GM19452 (cell line): ENCODE results near the gene PTGES3.
"Not testable (repeated sequence)": the region's sequence is repeated elsewhere in the genome, so short reads cannot be mapped to it uniquely, and the experiment has no call there.

Experiments used
- ATAC-seq: cut with Tn5 transposase; IDR thresholded peaks from one replicate; pipeline ENCODE4 v1.9.1; 2021; ENCODE audit not compliant: unreplicated experiment

PTGES3 gene, protein sequence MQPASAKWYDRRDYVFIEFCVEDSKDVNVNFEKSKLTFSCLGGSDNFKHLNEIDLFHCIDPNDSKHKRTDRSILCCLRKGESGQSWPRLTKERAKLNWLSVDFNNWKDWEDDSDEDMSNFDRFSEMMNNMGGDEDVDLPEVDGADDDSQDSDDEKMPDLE

DNA sequence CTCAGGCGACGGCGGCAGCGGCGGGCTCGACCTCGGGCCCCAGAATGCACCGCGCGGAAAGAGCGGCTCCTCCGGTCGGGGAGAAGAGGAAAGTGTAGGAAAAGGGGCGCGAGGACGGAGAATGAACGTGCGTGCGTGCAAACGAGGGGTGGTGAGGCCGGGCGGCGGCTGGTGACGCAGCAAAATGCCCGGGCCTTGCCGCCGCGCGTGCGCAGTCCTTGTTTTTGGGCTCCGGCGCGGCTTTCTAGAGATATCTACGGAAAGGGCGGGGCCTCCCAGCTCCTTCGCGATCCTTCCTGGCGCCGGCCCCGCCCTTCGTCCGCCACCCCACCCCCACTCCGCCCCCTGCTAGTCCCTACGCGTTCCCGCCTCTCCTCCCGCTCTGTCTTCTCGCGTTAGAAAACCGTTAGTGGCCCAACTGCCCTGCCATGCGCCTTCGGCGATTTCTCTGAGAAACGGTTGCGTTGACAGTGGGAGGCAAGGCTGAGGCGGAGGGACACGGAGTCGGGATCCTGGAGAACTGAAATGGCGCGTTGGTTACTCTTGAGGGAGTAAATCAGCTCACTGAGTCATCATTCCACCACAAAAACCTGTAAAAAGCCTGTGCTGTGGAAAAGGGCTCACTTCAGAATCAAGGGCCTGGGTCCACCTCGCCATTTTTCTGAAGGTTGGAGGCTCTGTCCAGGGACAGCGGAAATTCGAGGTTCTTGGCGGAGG is at the start of gene PTGES3:
TSS of gene PTGES3 (minus strand) at position 156 of the 717 bp plus-strand sequence. CDS start 285 bp downstream, outside the sequence.
- ATAC-seq = peak; percentile 54

DNA sequence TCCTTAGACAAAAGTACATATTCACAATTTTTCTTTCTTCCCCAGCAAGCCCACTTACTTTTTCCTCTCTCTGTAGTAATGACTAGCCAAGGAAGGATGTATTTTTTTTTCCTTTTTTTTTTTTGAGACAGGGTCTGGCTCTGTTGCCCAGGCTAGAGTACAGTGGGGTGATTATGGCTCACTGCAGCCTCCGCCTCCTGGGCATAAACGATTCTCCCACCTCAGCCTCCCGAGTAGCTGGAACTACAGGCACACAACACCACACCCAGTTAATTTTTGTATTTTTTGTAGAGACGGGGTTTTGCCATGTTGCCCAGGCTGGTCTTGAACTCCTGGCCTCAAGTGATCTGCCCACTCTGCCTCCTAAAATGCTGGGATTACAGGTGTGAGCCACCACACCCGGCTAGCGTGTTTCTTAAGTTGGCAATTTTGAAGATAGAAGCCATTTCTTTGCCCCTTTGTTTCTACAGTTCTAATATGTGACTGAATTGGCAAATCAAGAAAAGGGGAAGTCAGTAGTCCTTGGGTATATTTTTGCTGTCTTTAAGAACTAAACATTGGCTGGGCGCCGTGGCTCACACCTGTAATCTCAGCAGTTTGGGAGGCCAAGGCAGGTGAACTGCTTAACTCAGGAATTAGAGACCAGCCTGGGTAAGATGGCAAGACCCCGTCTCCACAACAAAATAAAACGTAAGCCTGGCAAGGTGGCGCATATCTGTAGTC is 40.2 kb upstream of the PTGES3 start:
- no peak for ATAC-seq

DNA sequence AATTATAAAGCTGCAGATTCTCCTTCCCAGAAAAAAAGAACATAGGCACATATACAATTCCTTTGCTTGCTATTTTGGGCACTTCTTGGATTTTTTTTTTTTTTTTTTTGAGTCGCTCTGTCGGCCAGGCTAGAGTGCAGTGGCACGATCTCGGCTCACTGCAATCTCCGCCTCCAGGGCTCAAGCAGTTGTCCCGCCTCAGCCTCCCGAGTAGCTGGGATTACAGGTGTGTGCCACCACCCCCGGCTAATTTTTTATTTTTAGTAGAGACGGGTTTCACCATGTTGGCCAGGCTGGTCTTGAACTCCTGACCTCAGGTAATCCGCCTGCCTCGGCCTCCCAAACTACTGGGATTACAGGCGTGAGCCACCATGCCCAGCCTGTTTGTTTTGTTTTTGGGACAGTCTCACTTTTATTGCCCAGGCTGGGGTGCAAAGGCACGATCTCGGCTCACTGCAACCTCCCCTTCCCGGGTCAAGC is 38.2 kb upstream of the PTGES3 start:
- not testable (repeated sequence) for ATAC-seq

DNA sequence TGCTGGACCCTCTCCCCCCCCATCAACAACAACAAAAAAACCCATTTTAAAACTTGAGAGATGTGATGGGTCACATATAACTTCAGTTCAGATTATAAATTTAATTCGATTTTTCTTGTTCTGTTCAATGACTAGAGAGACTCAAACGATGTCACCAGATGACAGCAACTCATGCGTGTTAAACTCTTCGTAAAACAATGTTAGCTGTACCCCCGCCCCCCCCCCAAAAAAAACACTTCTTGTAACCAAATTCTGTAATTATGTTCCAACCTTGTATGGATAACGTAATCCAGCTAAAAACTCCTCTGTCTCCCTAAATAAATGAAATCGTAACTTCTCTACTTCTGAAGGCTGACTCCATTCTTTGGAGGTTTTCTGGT is 37.6 kb upstream of the PTGES3 start:
- no peak for ATAC-seq

DNA sequence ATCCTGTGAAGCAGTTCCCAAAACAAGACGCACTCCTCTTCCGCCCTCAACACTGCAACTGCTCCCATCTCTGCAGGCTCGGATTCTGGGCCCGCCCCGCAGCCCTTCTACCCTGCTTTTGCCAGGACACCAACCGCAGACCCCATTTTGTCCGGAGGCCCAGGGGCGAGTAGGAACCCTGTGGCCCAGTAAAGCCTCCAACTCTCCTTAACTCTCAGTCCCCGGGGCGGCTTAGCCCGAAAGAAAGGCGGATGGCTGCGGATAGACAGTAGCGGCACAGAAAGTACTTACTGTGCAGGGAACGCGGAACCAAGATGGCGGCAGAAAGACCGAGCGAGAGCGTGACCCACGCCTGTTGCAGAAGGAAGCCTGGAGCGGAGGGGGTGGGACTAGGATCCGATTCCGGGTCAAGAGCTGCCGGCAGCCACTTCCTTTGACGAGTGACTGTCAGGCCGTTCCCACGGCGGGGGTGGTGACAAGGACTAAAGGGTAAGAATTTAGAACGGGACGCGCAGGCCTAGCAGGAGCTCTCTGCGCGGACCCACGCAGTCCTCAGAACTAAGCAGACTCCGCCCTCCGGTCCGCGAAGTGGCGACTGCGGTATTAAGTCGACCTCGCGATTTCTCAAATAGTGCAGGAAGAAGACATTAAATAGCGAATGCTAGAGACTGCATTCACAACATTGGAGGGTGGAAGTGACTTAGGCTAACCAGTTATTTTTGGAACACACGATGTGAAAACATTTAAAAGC is 37.1 kb upstream of the PTGES3 start, which contains the start of gene NACA:
TSS of gene NACA (minus strand) at position 328 of the 751 bp plus-strand sequence. CDS start 778 bp downstream, outside the sequence.
- ATAC-seq = peak; percentile 93

DNA sequence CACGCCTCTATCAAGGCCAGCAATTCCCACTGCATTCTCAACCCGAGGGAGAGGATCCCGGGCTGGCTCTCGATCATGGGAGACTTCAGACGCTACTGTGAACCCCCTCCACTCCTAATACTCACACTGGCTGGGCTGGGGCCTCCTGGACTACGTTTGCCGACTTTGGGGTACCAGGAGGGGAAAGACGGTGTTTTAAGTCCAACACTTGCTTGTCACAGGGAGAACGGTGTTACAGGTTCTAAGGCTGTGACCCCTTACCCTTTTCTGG is 36.6 kb upstream of the PTGES3 start:
- no peak for ATAC-seq

DNA sequence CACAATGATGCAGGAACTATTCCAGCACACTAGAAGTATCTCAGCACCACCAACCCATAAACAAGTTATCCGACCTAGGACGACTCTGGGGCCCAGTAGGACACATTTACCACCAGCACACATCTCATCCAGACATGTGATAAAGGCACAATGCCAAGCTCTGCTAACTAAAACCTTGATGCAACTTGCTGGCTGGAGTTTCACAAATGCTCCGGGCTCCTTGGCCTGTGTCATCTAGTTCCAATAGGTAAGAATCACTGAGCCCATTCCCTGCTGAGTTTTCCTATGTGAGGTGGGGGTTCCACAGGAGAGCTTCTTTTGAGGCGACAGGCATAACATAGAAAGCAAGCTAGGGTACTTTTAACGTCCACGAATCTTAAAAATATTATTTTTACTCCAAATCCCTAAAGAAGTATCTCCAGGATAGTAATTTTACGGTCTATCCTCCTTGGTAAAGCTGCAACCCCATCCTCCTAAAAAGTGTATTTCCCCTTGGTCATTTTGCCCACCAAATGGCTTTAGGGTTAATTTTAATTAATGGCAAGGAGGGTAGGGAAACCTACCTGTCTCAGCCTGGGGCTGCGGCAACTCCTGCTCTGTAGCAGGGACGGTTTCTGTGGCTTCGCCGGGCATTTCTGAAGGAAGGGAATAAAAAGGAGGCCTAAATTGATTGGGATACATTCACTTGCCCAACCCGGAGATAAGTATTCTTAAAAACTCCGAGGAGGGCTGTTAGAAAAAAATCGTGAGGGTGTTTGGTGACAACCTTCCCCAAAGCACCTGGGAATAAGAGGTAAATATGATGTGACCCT is 36.0 kb upstream of the PTGES3 start:
- ATAC-seq = no peak

DNA sequence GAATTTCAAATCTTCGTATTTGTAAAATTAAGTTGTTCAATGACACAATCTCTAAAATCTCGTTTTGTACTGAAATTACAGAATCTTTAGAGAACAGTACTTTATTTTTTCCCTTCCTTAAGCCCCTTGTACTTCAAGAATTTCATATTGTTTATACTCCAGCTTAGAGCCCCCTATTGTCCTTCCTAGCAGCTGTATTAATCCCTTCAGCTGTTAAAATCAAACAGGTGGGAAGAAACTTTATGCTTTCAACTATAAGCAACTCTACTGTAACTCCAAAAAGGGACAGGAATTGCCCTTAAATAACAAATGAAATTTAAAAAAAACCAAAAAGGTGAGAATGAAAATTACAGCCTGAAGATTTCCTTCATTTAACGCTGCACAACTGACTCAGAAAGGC is 35.3 kb upstream of the PTGES3 start:
- ATAC-seq = no peak

DNA sequence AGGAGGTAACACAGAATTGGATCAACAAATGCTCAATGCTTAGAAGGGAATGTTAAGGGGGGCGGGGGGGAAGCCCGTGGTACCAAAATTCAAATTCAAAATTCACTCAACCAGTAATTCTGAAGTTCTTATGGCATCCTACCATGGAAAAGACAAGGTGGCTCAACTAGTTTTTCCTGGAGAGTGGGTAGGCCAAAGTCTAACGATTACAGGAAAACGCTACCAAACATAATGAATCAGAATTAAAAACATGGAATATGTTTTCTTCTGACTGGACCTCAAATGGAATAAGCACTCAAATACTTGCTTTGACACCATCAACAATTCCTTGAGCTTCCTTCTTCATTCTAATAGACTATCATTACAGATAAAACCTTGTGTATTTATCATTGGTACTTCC is 34.7 kb upstream of the PTGES3 start:
- ATAC-seq = no peak

DNA sequence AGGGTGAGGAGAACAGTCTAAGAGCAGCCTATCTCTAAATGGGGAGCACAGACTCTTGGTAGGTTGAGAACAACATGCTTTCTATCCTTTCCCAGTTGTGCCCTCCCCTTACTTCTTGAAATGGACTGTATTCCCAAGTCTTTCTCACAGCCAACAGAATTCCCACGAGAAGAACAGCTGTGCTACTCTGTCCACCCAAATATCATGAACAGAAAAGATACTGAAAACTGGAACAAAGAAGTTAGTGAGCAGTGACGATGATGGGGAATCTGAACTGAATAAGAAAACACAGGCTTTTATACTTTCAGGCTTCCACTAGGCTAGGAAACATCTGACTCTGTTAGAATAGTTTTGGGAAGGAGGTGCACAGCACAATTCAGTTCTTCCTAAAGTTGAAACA is 33.6 kb upstream of the PTGES3 start:
- ATAC-seq = no peak

DNA sequence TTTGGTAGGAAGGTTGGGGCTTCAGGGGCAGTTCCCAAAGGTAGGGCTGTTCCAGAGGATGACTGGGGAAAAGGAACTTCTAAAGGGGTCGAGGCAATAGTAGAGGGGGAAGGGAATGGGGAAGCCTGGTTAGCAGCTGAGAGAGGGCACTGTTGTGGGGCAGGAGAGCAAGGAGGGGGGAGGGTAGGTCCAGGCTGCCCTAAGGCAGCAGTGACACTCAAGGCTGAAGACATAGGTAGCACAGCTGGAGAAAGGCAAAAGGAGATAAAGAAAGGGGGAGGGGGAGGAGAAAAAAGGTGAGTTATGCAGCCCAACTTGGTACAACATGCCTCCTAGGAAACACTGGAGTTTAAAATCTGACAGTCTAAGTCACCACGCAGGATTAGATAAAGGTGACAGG is 33.1 kb upstream of the PTGES3 start:
- no peak for ATAC-seq

DNA sequence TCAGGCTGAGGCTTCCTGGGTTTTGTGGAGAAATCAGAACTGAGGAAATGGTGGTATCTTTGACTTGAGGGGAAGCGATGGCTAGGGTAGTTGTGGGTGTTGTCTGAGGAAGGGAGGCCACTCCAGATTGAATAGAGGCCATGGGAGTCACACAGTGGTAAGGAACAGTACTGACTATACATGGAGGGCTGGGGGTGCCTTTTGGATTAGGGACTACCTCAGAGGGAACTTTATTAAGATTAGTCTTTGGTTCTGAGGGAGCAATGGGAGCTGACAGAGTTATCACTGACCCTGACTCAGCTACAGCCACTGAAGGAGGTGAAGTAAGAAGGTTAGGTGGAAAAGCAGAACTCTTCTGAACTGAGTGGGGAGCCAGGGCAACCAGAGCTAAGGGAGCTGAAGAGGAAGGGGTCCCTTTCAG is 32.7 kb upstream of the PTGES3 start:
- ATAC-seq = no peak

DNA sequence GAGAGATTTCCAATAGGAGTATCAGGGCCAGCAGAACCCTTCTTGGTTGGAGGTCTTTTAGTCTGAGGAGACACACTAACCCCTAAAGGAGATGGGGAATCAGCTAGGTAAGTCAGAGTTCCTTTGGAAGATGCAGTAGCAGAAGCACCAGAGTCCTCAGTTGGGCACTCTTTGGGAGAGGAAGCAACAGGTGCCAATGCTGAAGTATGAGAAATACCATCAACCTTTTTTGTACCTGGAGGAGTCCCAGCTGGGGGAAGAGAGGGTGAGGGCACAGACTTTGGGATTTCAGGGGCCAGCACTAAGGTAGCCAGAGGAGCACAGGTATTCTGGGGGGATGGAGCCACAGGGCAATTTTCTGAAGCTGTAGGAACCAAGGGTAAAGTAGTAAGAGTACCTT is 31.0 kb upstream of the PTGES3 start:
- no peak for ATAC-seq

DNA sequence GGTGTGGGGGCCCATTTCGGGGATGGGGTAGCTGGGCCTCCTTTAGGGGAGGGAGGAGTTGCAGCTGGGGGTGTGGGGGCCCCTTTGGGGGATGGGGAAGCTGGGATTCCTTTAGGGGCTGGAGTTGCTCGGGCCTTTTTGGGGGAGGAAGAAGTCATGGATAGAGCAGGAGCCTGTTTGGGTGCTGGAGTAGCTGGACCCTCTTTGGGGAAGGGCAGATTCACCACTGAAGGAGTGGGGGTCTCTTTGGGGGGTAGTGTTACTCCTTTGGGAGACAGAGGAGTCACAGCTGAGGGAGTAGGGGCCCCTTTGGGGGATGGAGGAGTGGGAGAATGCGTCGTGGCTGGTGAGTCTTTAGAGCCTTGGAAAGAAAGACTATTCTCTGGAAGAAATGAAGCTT is 30.6 kb upstream of the PTGES3 start:
- ATAC-seq = no peak

DNA sequence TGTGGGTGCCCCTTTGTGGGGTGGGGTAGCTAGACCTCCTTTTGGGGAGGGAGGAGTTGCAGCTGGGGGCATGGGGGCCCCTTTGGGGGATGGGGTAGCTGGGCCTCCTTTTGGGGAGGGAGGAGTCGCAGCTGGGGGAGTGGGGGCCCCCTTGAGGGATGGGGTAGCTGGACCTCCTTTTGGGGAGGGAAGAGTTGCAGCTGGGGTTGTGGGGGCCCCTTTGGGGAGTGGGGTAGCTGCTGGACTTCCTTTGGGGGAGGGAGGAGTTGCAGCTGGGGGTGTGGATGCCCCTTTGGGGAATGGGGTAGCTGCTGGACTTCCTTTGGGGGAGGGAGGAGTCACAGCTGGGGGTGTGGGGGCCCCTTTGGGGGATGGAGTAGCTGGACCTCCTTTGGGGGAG is 30.1 kb upstream of the PTGES3 start:
- ATAC-seq = no peak

DNA sequence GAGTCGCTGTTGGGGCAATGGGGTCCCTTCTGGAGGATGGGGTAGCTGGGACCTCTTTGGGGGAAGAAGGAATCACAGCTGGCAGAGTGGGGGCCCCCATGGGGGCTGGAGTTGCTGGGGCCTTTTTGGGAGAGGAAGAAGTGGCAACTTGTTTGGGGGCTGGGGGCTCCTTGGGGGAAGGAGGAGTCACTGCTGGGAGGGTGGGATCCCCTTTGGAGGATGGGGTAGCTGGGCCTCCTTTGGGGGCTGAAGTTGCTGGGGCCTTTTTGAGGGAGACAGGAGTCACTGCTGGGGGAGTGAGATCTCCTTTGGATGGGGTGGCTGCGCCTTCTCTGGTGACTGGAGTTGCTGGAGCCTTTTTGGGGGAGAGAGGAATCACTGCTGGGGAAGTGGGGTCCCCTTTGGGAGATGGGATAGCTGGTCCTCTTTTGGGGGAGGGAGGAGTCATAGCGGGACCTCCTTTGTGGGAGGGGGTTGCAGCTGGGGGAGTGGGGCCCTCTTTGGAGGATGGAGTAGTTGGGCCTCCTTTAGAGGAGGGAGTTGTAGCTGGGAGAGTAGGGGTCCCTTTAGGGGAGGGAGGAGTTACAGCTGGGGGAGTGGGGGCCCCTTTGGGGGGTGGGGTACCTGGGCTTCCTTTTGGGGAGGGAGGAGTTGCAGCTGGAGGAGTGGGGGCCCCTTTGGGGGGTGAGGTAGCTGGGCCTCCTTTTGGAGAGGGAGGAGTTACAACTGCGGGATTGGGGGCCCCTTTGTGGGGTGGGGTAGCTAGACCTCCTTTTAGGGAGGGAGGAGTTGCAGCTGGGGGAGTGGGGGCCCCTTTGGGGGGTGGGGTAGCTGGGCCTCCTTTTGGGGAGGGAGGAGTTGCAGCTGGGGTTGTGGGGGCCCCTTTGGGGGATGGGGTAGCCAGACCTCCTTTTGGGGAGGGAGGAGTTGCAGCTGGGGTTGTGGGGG is 29.1 kb upstream of the PTGES3 start:
- ATAC-seq = no peak

DNA sequence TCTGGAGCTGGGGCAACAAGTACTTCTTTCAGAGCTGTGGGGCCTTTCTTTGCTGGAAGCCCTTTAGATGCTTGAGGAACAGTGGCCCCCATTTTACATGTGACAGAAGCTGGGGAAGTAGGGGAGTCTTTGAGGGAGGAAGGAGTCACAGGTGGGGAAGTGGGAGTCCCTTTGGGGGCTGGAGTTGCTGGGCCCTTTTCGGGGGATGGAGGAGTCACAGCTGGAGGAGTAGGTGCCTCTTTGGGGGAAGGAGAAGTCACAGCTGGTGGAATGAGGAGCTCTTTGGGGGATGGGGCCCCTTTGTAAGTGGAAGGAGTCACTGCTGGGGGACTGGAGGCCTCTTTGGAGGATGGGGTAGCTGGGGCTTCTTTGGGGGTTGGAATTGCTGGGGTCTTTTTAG is 28.4 kb upstream of the PTGES3 start:
- no peak for ATAC-seq

DNA sequence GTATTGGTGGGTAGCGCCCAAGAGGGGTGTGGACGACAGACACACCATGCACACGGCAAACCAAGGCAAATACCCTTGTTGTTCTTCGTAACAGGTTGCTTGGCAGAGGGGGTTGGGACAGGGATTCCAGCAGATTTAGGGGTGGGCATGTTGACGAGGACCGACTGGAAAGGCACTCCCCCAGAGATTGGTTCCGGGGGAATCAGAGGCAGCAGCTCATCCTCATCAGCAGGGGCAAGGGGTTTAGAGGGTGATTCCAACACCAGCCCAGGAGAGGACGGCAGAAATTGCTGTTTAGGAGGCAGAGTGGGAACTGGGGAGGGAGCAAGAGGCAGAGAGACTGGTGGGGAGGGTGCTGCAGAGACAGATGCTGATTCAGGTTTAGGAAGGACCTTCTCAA is 27.7 kb upstream of the PTGES3 start:
- no peak for ATAC-seq

DNA sequence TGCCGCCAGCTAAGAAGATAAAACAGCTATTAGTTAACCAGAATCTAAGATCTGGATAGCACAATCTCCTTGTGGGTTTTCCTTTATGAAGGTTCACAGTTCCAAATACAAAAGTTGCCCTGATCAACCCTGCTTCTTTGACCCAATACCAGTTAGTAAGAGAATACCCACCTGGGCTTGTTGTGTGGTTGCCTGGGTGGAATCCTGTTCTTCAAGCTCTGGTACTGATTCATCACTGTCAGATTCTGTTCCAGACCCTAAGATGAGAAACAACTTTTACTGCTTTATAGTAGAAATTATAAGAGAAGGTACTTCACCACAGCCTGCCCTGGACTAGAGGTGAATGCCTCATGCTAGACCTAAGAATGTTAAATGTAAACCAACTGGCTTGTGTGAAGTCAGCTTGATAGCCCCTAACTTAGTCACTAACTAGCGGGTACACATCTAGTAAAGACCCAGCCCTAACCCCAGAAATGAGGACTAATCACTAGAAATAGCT is 26.4 kb upstream of the PTGES3 start:
- ATAC-seq = no peak
